GM21528 (cell line): ENCODE results near the gene TMX1.

Source experiments
- ATAC-seq: cut with Tn5 transposase; IDR thresholded peaks from one replicate; pipeline ENCODE4 v1.9.1; 2021; ENCODE audit warnings: mild to moderate bottlenecking, moderate library complexity; ENCODE audit not compliant: unreplicated experiment, low FRiP score

TMX1 gene

GRCh38 chr14:51242545-51243490 is 2.8 kb downstream of the TMX1 start:
- ATAC-seq, result no peak

GRCh38 chr14:51244591-51244990 is 4.5 kb downstream of the TMX1 start:
- no peak for ATAC-seq

- no peak for ATAC-seq
These were observed 6.0 kb downstream of the TMX1 start for GRCh38 chr14:51246032-51246431.

GRCh38 chr14:51248016-51248987 is 8.3 kb downstream of the TMX1 start:
- peak; percentile 82 for ATAC-seq

- no peak for ATAC-seq
These were observed 11.4 kb downstream of the TMX1 start for GRCh38 chr14:51251486-51251885.

- no peak for ATAC-seq
These were observed 13.8 kb downstream of the TMX1 start for GRCh38 chr14:51253880-51254279.

GRCh38 chr14:51258280-51258679 is 18.2 kb downstream of the TMX1 start:
- no peak for ATAC-seq

- ATAC-seq, result no peak
These were observed 18.7 kb downstream of the TMX1 start for GRCh38 chr14:51258788-51259187.

- no peak for ATAC-seq
These were observed 20.2 kb downstream of the TMX1 start for GRCh38 chr14:51260225-51260624.

- no peak for ATAC-seq
These were observed 21.1 kb downstream of the TMX1 start for GRCh38 chr14:51261151-51261550.

- ATAC-seq, result no peak
These were observed 22.8 kb downstream of the TMX1 start for GRCh38 chr14:51262868-51263267.

GRCh38 chr14:51269634-51270033 is 29.6 kb downstream of the TMX1 start:
- ATAC-seq, result no peak

- ATAC-seq, result no peak
These were observed 36.6 kb downstream of the TMX1 start for GRCh38 chr14:51276605-51277004.

GRCh38 chr14:51277753-51278415 is 37.8 kb downstream of the TMX1 start:
- no peak for ATAC-seq

- ATAC-seq, result no peak
These were observed 42.5 kb downstream of the TMX1 start for GRCh38 chr14:51282517-51282916.

GRCh38 chr14:51283402-51284085 is 43.5 kb downstream of the TMX1 start:
- no peak for ATAC-seq

GRCh38 chr14:51284241-51284640 is 44.2 kb downstream of the TMX1 start:
- ATAC-seq, result no peak

GRCh38 chr14:51285120-51285519 is 45.1 kb downstream of the TMX1 start:
- ATAC-seq, result peak; percentile 72

GRCh38 chr14:51289169-51289568 is 49.1 kb downstream of the TMX1 start:
- ATAC-seq, result no peak

- no peak for ATAC-seq
These were observed 50.1 kb downstream of the TMX1 start for GRCh38 chr14:51290132-51290531.
